Measurements from ENCODE around the gene CTCFL. TPM values are rescaled to one million over a fixed set of nuclear protein-coding genes. Genes with fewer than 3 reads are reported as not detected.

The CTCFL gene
- total RNA-seq, 1 donor from 2014 or later: not detected

GRCh38 chr20:57476084-57476526, 48.8 kb downstream of the CTCFL start:
- Histone ChIP-seq H3K27ac (no peak overlapping the region), H3K4me3 (no peak overlapping the region), H3K4me1 (peaks cover 26% of the 10 kb centered on the region), H3K27me3 (no peaks in the 10 kb centered on the region), H3K79me2 (ENCODE audit: low read depth) (no peaks in the 10 kb centered on the region), H3K9ac (no peak overlapping the region), H4K20me1 (ENCODE audit: low read depth) (no peaks in the 10 kb centered on the region), H3K4me2 (no peak overlapping the region), H3F3A (ENCODE audit: low read depth) (peaks cover 16% of the 10 kb centered on the region), H2AFZ (replicated peaks) (no peak overlapping the region), H3K36me3 (no peaks in the 10 kb centered on the region), H3K9me3 (ENCODE audit: low read depth) (no peaks in the 10 kb centered on the region)
- no peaks in the 10 kb centered on the region for H3K36me3 Mint-ChIP-seq
- peaks cover 34% of the 10 kb centered on the region for H3K4me1 Mint-ChIP-seq
- TF ChIP-seq, protein P1, sequence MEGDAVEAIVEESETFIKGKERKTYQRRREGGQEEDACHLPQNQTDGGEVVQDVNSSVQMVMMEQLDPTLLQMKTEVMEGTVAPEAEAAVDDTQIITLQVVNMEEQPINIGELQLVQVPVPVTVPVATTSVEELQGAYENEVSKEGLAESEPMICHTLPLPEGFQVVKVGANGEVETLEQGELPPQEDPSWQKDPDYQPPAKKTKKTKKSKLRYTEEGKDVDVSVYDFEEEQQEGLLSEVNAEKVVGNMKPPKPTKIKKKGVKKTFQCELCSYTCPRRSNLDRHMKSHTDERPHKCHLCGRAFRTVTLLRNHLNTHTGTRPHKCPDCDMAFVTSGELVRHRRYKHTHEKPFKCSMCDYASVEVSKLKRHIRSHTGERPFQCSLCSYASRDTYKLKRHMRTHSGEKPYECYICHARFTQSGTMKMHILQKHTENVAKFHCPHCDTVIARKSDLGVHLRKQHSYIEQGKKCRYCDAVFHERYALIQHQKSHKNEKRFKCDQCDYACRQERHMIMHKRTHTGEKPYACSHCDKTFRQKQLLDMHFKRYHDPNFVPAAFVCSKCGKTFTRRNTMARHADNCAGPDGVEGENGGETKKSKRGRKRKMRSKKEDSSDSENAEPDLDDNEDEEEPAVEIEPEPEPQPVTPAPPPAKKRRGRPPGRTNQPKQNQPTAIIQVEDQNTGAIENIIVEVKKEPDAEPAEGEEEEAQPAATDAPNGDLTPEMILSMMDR (IDR thresholded peaks at IDR 0.05): no peak
- no peak for TF ChIP-seq EZH2 (IDR thresholded peaks at IDR 0.05)
- H3K27ac Mint-ChIP-seq: no peak overlapping the region
- H3K27me3 Mint-ChIP-seq (ENCODE audit: insufficient read depth, low read depth): peaks cover 17% of the 10 kb centered on the region
- DNase-seq (ENCODE audit: low spot score): no peak
- H3K4me3 Mint-ChIP-seq: no peak overlapping the region
- H3K9me3 Mint-ChIP-seq: peaks cover 2% of the 10 kb centered on the region

DNA sequence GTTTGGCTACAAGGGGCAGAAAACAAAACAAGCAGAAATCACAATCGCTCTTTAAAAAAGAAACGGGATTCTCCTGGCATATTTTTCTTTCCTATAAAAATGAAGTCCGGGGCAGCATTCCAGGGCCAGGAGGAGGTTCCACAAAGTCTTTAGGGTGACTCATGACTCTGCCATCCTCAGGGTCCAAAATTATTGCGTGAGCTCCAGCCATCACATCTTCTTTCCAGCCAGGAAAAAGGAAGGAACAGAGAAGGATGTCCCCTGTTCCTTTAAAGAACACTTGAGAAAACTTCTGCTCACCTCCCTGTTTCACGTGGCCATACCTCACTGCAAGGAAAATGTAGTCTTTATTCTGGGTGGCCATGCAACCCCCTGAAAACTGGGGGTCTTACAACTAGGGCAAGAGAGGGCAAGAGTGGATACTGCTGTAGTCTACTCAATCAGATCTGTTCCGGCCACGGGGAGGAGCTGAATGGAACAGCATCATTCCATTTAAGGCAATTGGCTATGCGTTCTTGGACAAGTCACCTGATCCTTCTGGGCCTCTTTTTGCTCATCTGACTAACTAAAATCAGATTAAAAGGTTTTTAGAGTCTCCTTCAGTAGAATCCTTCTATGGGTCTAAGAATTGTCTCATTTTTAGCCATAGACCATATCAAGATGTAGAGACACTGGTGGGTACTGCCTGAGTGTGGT, 49.4 kb downstream of the CTCFL start:
- Histone ChIP-seq H3K36me3 (no peaks in the 10 kb centered on the region), H3K4me3 (no peak overlapping the region), H3K79me2 (ENCODE audit: low read depth) (no peaks in the 10 kb centered on the region), H4K20me1 (ENCODE audit: low read depth) (no peaks in the 10 kb centered on the region), H3K9me3 (ENCODE audit: low read depth) (no peaks in the 10 kb centered on the region), H3K9ac (no peak overlapping the region), H3F3A (ENCODE audit: low read depth) (peaks cover 22% of the 10 kb centered on the region), H3K4me1 (peaks cover 30% of the 10 kb centered on the region), H3K4me2 (no peak overlapping the region), H3K27ac (no peak overlapping the region), H3K27me3 (no peaks in the 10 kb centered on the region), H2AFZ (replicated peaks) (no peak overlapping the region)
- H3K4me1 Mint-ChIP-seq: peaks cover 34% of the 10 kb centered on the region
- H3K27me3 Mint-ChIP-seq (ENCODE audit: insufficient read depth, low read depth): peaks cover 19% of the 10 kb centered on the region
- peak overlapping the region; percentile 87 for H3K27ac Mint-ChIP-seq
- H3K36me3 Mint-ChIP-seq: no peaks in the 10 kb centered on the region
- H3K4me3 Mint-ChIP-seq: no peak overlapping the region
- H3K9me3 Mint-ChIP-seq: peaks cover 2% of the 10 kb centered on the region
- no peak for TF ChIP-seq EZH2phosphoT487 (IDR thresholded peaks at IDR 0.05)
- no peak for DNase-seq (ENCODE audit: low spot score)

- Mint-ChIP-seq H3K27me3 (ENCODE audit: insufficient read depth, low read depth) (peaks cover 22% of the 10 kb centered on the region), H3K4me1 (peaks cover 40% of the 10 kb centered on the region), H3K4me3 (no peak overlapping the region), H3K27ac (no peak overlapping the region), H3K9me3 (peaks cover 2% of the 10 kb centered on the region), H3K36me3 (no peaks in the 10 kb centered on the region)
- no peak overlapping the region for H3K4me2 ChIP-seq
- no peak overlapping the region for H3K27ac ChIP-seq
- H3K4me3 ChIP-seq: no peak overlapping the region
- no peaks in the 10 kb centered on the region for H3K27me3 ChIP-seq
- H3F3A ChIP-seq (ENCODE audit: low read depth): peaks cover 29% of the 10 kb centered on the region
- DNase-seq (ENCODE audit: low spot score): no peak
- H3K9ac ChIP-seq: no peak overlapping the region
- peaks cover 37% of the 10 kb centered on the region for H3K4me1 ChIP-seq
- no peaks in the 10 kb centered on the region for H3K79me2 ChIP-seq (ENCODE audit: low read depth)
- no peak for TF ChIP-seq EZH2 (IDR thresholded peaks at IDR 0.05)
- TF ChIP-seq, protein P1 (IDR thresholded peaks at IDR 0.05): no peak
- TF ChIP-seq EZH2phosphoT487 (IDR thresholded peaks at IDR 0.05): no peak
- no peaks in the 10 kb centered on the region for H3K36me3 ChIP-seq
- H3K9me3 ChIP-seq (ENCODE audit: low read depth): no peaks in the 10 kb centered on the region
- H2AFZ ChIP-seq (replicated peaks): no peak overlapping the region
- no peaks in the 10 kb centered on the region for H4K20me1 ChIP-seq (ENCODE audit: low read depth)
These were observed 50.1 kb downstream of the CTCFL start for GRCh38 chr20:57474816-57475215.

GRCh38 chr20:57474205-57474604, 50.7 kb downstream of the CTCFL start:
- Histone ChIP-seq H3K27ac (no peak overlapping the region), H3K9ac (no peak overlapping the region), H3K4me3 (no peak overlapping the region), H3K36me3 (no peaks in the 10 kb centered on the region), H3K4me2 (no peak overlapping the region), H3K27me3 (no peaks in the 10 kb centered on the region), H3F3A (ENCODE audit: low read depth) (peaks cover 29% of the 10 kb centered on the region), H3K9me3 (ENCODE audit: low read depth) (no peaks in the 10 kb centered on the region), H3K4me1 (peaks cover 44% of the 10 kb centered on the region), H4K20me1 (ENCODE audit: low read depth) (no peaks in the 10 kb centered on the region), H2AFZ (replicated peaks) (no peak overlapping the region), H3K79me2 (ENCODE audit: low read depth) (no peaks in the 10 kb centered on the region)
- peaks cover 45% of the 10 kb centered on the region for H3K4me1 Mint-ChIP-seq
- H3K27me3 Mint-ChIP-seq (ENCODE audit: insufficient read depth, low read depth): peaks cover 21% of the 10 kb centered on the region
- TF ChIP-seq, protein P1 (IDR thresholded peaks at IDR 0.05): no peak
- TF ChIP-seq EZH2phosphoT487 (IDR thresholded peaks at IDR 0.05): no peak
- no peak for TF ChIP-seq EZH2 (IDR thresholded peaks at IDR 0.05)
- no peak overlapping the region for H3K4me3 Mint-ChIP-seq
- peaks cover 2% of the 10 kb centered on the region for H3K9me3 Mint-ChIP-seq
- H3K27ac Mint-ChIP-seq: peak overlapping the region; percentile 19
- no peak for DNase-seq (ENCODE audit: low spot score)
- H3K36me3 Mint-ChIP-seq: no peaks in the 10 kb centered on the region

Measured in neural progenitor cell (in vitro differentiated cells).